Measurements from ENCODE around the gene NUP88.
"Not testable (repeated sequence)": the region's sequence is repeated elsewhere in the genome, so short reads cannot be mapped to it uniquely, and the experiment has no call there.

The NUP88 gene

DNA sequence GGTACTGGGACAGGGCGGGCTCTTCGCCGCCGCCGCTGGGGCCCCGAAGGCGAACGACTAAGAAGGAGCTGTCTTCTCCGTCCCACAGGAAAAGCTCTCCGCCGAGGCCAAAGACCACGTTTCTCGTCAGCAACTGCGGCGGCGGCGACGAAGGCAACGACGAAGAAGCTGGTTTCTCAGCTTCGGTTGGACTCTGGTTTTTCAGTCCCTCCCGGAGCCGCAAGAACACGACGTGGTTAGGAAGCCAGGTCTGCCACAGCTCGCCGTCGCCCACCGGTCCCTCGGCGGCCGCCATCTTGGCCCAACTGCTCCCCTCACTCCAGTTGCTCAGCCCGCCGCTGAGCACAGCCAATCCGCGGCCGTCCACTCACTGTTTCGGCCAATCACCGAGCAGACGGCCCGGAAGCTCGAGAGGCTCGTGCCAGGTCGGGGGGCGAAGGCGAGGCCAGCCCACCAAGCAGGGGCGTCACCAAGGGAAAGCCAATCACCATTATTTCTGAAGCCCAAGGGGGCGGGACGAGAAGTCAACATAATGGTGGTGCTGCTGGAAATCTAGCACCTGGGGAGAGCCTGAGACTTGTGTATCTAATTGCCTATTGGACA lies at the start of gene NUP88:
Gene NUP88, minus strand, starts transcription at position 307 of the 603 bp plus-strand sequence. Its CDS starts 12 bp downstream, at position 295.
- peak; percentile 91 for DNase-seq (ENCODE audit: low read depth)

- no peak for DNase-seq (ENCODE audit: low read depth)
These were observed 48.6 kb upstream of the NUP88 start for GRCh38 chr17:5468075-5468473.

- no peak for DNase-seq (ENCODE audit: low read depth)
These were observed 48.0 kb upstream of the NUP88 start for GRCh38 chr17:5467416-5467815.

DNA sequence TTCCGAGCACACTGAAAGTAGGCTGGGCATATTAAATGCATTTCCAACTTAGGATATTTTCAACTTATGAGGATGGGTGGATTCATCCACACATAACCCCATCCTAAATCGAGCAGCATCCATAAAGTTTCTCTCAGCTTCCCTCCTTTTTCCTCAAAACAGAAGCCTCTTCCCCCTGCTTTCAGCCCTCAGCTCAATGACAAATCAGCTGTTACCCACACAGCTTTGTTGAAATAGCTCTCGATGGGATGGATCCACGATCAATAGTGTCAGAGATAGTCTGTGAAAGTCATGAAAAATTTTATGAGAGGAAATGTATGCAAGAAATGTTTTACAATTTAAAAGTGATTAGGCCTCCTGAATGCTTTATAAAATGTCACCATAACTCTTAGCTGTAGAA lies 46.8 kb upstream of the NUP88 start:
- no peak for DNase-seq (ENCODE audit: low read depth)

GRCh38 chr17:5464717-5465507 lies 45.5 kb upstream of the NUP88 start:
- DNase-seq (ENCODE audit: low read depth), result no peak

GRCh38 chr17:5446786-5447185 lies 27.3 kb upstream of the NUP88 start:
- no peak for DNase-seq (ENCODE audit: low read depth)

GRCh38 chr17:5444209-5444608 lies 24.7 kb upstream of the NUP88 start:
- DNase-seq (ENCODE audit: low read depth), result no peak

DNA sequence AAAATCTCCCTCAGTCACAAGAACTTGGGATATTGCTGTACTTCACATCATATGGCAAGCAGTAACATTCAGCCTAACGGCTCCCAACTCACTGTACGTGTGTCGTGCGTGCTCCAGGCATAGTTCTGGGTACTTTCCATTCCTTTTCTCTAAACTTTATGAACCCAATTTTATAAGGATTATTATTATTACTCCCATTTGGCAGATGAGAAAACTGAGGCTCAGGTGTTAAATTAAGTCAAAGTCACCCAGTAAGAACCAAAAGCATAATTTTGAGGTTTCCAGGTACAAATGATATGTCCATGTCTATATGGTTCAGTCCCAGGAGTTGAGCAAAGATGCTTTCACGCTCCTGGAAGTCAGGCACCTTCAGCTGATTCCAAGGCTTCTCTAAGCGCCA lies 24.3 kb upstream of the NUP88 start:
- no peak for DNase-seq (ENCODE audit: low read depth)

- no peak for DNase-seq (ENCODE audit: low read depth)
These were observed 19.9 kb upstream of the NUP88 start for GRCh38 chr17:5439446-5439764.

DNA sequence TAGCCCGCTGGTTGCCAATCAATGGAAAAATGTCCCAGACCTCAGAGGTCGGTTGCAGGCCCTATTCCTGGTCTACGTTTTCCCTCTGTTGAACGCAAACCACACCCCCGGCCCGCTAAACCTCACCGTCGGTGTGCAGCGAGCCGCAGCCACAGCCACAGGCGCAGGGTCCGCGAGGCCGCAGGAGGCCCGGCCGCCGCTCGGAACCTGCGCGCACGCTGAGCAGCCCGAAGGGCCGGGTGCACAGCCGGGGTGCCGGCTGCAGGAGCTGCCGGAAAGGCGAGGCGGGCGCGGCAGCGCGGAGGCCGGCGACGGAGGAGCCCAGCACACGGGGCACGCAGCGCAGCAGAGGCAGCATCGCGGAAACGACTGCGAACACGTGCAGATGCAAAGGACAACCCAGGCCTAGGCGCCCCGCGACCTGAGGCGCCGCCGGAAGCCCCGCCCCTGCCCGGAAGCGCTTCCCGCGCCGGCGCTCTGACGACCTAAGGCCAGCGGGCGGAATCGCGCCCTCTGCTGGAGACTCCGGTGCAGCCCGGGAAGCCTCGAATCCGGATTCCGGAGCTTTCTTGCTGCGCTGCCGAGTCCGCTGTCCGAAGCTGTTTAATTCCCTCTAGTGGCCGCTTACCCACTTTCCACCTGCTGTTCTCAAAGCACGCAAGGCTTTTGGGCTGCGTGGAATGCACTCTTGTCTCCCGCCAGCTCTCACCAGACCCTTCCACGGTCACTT lies 19.4 kb upstream of the NUP88 start, which contains the start of gene C1QBP:
Gene C1QBP, minus strand, starts transcription at position 440 of the 730 bp plus-strand sequence. Its CDS starts 82 bp downstream, at position 358.
- peak; percentile 84 for DNase-seq (ENCODE audit: low read depth)

DNA sequence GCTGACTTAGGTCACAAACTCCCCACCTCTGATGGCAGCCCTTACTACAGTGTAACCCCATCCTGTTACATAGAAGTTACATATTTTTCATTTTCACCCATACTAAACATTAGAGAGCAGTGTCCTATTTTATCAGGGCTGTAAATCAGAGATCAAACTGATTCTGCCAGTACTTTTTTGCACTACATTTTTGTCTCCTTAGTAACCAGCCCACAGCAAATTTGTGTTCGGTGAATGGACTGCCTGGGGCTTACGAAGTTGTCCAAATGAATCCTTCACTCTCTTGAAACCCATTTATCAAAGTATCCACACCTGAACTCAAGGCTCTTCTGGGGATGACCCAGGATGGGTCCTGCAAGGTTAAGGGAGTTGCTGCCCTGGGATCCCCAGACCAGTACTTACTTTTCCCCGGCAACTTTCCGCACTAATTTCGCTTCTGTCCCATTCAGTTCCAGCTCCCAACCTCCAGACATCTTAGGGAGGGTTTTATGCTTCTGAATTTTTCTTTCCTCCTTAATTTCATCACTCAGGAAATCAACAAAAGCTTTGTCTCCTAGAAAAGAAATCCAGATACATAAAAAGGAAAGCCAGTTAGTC lies 18.4 kb upstream of the NUP88 start:
- no peak for DNase-seq (ENCODE audit: low read depth)

DNA sequence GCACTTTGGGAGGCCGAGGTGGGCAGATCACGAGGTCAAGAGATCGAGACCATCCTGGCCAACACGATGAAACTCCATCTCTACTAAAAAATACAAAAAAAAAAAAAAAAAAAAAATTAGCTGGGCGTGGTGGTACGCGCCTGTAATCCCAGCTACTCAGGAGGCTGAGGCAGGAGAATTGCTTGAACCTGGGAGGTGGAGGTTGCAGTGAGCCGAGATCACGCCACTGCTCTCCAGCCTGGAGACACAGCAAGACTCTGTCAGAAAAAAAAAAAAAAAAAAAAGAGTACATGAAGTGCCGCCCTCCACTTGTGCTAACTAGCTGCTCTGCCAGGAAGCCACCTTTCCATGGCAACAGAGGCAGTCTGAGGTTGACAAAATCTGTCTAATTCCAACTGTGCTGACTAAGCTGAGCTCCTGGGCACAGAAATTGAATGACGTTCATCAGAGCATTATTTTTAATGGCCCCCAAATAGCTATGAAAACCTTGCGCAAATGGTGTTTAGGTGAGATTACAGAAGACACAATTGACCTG lies 16.4 kb upstream of the NUP88 start:
- not testable (repeated sequence) for DNase-seq (ENCODE audit: low read depth)

GRCh38 chr17:5434984-5435383 lies 15.5 kb upstream of the NUP88 start:
- DNase-seq (ENCODE audit: low read depth), result no peak

- no peak for DNase-seq (ENCODE audit: low read depth)
These were observed 12.6 kb upstream of the NUP88 start for GRCh38 chr17:5431949-5432556.

DNA sequence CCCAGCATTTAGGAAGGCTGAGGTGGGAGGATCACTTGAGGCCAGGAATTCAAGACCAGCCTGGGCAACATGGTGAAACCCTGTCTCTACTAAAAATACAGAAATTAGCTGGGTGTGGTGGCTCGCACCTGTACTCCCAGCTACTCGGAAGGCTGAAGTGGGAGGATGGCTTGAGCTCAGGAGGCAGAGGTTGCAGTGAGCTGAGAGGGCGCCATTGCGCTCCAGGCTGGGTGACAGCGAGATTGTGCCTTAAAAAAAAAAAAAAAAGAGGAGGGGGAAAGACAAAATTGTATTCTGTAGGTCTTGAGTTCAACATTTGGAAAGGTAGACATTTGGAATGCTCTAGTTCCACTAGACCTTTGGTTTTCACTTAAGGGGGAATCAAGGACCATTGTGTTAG lies 11.8 kb upstream of the NUP88 start:
- not testable (repeated sequence) for DNase-seq (ENCODE audit: low read depth)

DNA sequence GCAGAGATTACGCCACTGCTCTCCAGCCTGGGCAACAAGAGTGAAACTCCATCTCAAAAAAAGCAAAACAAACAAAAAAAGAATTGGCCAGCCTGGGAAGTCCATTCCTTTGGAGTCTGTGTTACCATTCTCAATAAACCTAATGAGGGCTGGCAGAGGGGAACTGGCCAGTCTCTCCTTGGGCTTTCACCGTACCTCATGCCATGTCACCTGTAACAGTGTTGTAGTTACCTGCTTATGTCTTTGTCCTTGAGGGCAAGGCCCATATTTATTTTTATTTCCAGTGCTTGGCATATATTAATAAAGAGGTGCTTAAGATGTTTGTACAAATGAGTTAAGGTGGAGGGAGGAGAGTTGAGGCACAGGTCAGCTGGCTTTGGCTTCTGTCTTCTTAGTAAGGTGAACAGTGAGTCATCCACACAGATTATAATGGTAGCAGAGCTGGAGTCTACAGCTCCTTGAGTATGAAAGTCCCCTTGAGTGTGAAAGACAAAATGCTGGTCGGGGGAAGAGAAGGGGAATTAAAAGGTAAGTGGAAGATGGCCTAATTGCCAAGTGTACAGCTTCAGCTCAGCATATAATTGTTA lies 11.0 kb upstream of the NUP88 start:
- no peak for DNase-seq (ENCODE audit: low read depth)

DNA sequence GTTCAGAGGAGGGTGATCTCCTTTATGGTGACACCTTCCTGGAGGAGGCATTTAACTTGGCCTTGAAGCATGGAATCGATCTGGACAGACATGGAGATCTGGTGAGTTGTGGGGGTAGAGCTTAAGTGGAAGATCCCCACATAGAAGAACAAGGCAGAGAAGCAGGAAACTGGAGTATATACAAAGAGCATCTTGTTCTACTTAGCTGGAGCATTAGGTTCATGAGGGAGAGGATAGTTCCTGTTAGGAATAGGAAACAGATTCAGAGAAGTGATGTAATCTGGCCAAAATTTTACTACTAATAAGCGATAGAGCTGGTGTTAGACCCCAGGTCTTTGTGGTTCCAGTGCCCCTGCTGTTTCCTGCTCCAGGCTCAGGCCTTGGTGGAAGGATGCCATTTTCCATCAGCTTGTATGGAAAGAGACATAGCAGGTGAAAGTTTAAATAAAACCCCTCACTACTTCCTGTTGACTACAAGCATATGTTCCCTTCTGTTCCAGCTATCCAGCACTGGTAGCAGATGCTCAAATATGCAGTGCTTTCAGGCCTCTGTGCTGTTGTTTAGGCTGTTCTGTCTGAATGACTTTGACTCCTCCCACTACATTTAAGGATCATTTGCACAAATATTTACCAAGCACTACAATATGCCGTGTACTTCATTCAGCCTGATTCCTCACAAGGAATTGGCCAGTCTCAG lies 9.9 kb upstream of the NUP88 start:
- DNase-seq (ENCODE audit: low read depth), result no peak

DNA sequence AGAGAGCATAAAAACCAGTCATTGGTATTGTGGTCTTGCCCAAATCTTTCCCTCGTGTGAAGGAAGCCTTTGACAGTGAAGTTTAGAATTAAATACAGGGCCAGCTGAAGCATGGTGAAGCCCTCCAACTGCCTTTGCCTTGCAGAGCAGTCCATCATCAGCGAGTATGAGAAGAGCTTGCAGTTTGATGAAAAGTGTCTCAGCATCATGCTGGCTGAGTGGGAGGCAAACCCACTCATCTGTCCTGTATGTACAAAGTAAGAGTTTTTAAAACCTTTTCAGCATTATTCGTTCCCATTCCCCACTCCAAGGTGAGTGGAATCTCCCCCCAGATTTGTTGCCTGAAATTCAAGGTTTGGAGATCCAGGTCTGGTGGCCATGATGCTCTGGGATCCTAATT lies 6.4 kb upstream of the NUP88 start:
- DNase-seq (ENCODE audit: low read depth), result no peak

GRCh38 chr17:5424909-5425308 lies 5.4 kb upstream of the NUP88 start:
- no peak for DNase-seq (ENCODE audit: low read depth)

- DNase-seq (ENCODE audit: low read depth), result no peak
These were observed 3.0 kb upstream of the NUP88 start for GRCh38 chr17:5422505-5422904.

All from stimulated activated CD8-positive, alpha-beta memory T cell treated with anti-CD3 and anti-CD28 coated beads, Interleukin-12 subunit alpha, Interleukin-12 subunit beta, amount 100 ng/mL, for 1 hour (primary cell).